Effector memory CD4-positive, alpha-beta T cell (primary cell): Measurements from ENCODE around the gene DPEP2NB.

Experiments
- DNase-seq, 3 donors: peaks; one replicate each; pipeline ENCODE4 v3.0.0-alpha.2; 2020
- H3K27ac ChIP-seq: 2 replicates; pipeline ENCODE4 v1.7.0; 2013; ENCODE audit warnings: mild to moderate bottlenecking, low read length, moderate library complexity; ENCODE audit not compliant: insufficient read depth, poor library complexity, severe bottlenecking
- H3K27me3 ChIP-seq: replicated peaks from 2 replicates; pipeline ENCODE4 v1.7.0; 2013; ENCODE audit warnings: mild to moderate bottlenecking, low read length; ENCODE audit not compliant: insufficient read depth, control insufficient read depth, poor library complexity, severe bottlenecking
- H3K36me3 ChIP-seq: 2 replicates; pipeline ENCODE4 v1.7.0; 2013; ENCODE audit warnings: mild to moderate bottlenecking, low read length, moderate library complexity; ENCODE audit not compliant: control insufficient read depth, insufficient read depth
- H3K4me1 ChIP-seq: 2 replicates; pipeline ENCODE4 v1.7.0; 2013; ENCODE audit warnings: low read length, mild to moderate bottlenecking; ENCODE audit not compliant: control insufficient read depth, insufficient read depth, poor library complexity, severe bottlenecking
- H3K4me3 ChIP-seq: 2 replicates; pipeline ENCODE4 v1.7.0; 2013; ENCODE audit warnings: low read length, low read depth, mild to moderate bottlenecking; ENCODE audit not compliant: insufficient read depth, poor library complexity, severe bottlenecking
- H3K9me3 ChIP-seq: 2 replicates; pipeline ENCODE4 v1.7.0; 2013; ENCODE audit warnings: mild to moderate bottlenecking, low read length, moderate library complexity; ENCODE audit not compliant: control insufficient read depth

The DPEP2NB gene

GRCh38 chr16:67988675-67989074 is 27.0 kb downstream of the DPEP2NB start:
- no peak overlapping the region for H3K27ac ChIP-seq
- H3K27me3 ChIP-seq: no peaks in the 10 kb centered on the region
- no peak overlapping the region for H3K4me3 ChIP-seq
- H3K9me3 ChIP-seq: no peaks in the 10 kb centered on the region
- no peak for DNase-seq
- peaks cover 24% of the 10 kb centered on the region for H3K4me1 ChIP-seq
- peaks cover 6% of the 10 kb centered on the region for H3K36me3 ChIP-seq

- Histone ChIP-seq H3K4me1 (peaks cover 18% of the 10 kb centered on the region), H3K36me3 (peaks cover 6% of the 10 kb centered on the region), H3K4me3 (no peak overlapping the region), H3K9me3 (no peaks in the 10 kb centered on the region), H3K27me3 (no peaks in the 10 kb centered on the region), H3K27ac (peak overlapping the region; percentile 20)
- no peak for DNase-seq
Observed at GRCh38 chr16:67987460-67988160, 28.1 kb downstream of the DPEP2NB start.

- Histone ChIP-seq H3K4me1 (peaks cover 18% of the 10 kb centered on the region), H3K27me3 (no peaks in the 10 kb centered on the region), H3K9me3 (no peaks in the 10 kb centered on the region), H3K4me3 (no peak overlapping the region), H3K36me3 (peaks cover 5% of the 10 kb centered on the region), H3K27ac (no peak overlapping the region)
- no peak for DNase-seq
Observed at GRCh38 chr16:67986949-67987348, 28.8 kb downstream of the DPEP2NB start.

- Histone ChIP-seq H3K27ac (no peak overlapping the region), H3K27me3 (no peaks in the 10 kb centered on the region)
- DNase-seq: no peak
Observed at GRCh38 chr16:67982011-67982696, 33.6 kb downstream of the DPEP2NB start.

GRCh38 chr16:67979955-67980678 is 35.6 kb downstream of the DPEP2NB start, which contains the start of gene DPEP3:
TSS of gene DPEP3 (minus strand) at chr16:67980499. CDS start at chr16:67980380, 119 bp downstream.
- no peak for DNase-seq
- H3K27me3 ChIP-seq: no peaks in the 10 kb centered on the region
- peaks cover 18% of the 10 kb centered on the region for H3K4me1 ChIP-seq
- H3K27ac ChIP-seq: no peak within 1 kb of the TSS
- H3K4me3 ChIP-seq: no peak within 1 kb of the TSS
- no peaks in the 10 kb centered on the region for H3K36me3 ChIP-seq
- no peaks in the 10 kb centered on the region for H3K9me3 ChIP-seq

More at GRCh38 chr16:67982011-67982696, 33.6 kb downstream of the DPEP2NB start:
- Histone ChIP-seq H3K4me3 (no peak overlapping the region), H3K4me1 (peaks cover 18% of the 10 kb centered on the region), H3K36me3 (no peaks in the 10 kb centered on the region), H3K9me3 (no peaks in the 10 kb centered on the region)

GRCh38 chr16:67977469-67978227 is 38.1 kb downstream of the DPEP2NB start:
- DNase-seq: no peak
- no peaks in the 10 kb centered on the region for H3K4me1 ChIP-seq

DNA sequence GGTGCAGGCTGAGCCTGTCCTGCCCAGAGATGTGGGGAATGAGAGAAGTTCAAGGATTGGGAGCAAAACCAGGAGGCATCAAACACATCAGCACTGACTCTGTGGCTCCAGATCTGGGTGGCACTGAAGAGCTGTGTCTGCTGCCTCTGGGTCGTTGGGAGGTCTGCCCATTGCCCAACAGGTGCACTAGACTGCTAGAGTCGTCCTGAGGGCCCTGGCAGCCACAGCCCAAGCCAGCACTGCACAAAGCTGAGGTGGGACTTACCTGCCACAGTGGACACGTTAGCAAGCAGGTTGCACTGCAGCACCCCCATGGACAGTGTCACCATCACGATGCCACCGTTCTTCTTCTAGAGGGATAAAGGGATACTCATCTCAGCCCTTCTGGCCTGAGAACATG is 38.7 kb downstream of the DPEP2NB start:
- Histone ChIP-seq H3K4me3 (no peak overlapping the region), H3K4me1 (no peaks in the 10 kb centered on the region), H3K36me3 (no peaks in the 10 kb centered on the region), H3K27ac (no peak overlapping the region), H3K27me3 (no peaks in the 10 kb centered on the region), H3K9me3 (no peaks in the 10 kb centered on the region)
- no peak for DNase-seq

More at GRCh38 chr16:67977469-67978227, 38.1 kb downstream of the DPEP2NB start:
- no peak overlapping the region for H3K27ac ChIP-seq
- no peaks in the 10 kb centered on the region for H3K27me3 ChIP-seq
- no peak overlapping the region for H3K4me3 ChIP-seq
- no peaks in the 10 kb centered on the region for H3K9me3 ChIP-seq
- no peaks in the 10 kb centered on the region for H3K36me3 ChIP-seq

DNA sequence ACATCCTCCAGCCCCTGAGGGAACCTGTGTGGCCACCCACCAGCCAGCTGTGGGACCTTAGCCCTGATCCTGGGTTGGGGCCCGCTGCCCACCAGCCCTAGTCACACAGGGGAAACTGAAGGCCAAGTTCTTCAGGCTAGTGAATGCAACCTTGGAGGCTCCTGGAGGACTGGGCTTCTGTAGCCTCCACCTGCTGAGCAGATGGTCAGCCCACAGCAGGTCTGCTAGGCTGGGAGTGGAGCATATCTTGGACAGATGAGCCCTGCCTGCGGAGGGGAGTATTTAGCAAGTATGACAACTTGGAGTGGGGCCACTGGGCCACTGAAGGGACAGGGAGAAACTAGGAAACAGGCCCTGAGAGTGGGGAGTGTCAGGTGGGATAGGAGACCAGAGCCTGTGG is 39.5 kb downstream of the DPEP2NB start:
- Histone ChIP-seq H3K27me3 (no peaks in the 10 kb centered on the region), H3K27ac (no peak overlapping the region), H3K9me3 (no peaks in the 10 kb centered on the region), H3K4me1 (no peaks in the 10 kb centered on the region), H3K4me3 (no peak overlapping the region), H3K36me3 (no peaks in the 10 kb centered on the region)
- no peak for DNase-seq

GRCh38 chr16:67975321-67976105 is 40.2 kb downstream of the DPEP2NB start:
- Histone ChIP-seq H3K4me3 (no peak overlapping the region), H3K27ac (no peak overlapping the region), H3K4me1 (no peaks in the 10 kb centered on the region), H3K36me3 (no peaks in the 10 kb centered on the region), H3K27me3 (no peaks in the 10 kb centered on the region), H3K9me3 (no peaks in the 10 kb centered on the region)
- DNase-seq: no peak
